ENCODE measurements around the gene FBXL17.

The FBXL17 gene

DNA sequence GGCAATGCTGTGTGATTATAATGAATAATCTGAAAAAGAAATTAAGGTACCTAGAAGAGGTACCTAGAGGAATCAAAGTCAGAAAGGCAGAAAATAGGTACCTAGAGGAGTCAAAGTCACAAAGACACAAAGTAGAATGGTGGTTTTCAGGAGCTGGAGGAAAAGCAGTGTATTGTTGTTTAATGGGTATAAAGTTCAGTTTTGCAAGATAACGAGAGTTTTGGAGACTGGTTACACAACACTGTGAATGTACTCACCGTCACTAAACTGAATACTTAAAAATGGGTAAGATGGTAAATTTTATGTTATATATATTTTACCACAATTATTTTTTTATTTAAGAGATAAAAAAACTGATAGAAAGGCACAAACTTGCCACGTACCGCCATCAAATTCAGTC is 57.0 kb downstream of the FBXL17 start:
- no peak for TF ChIP-seq POLR2AphosphoS5 (IDR thresholded peaks at IDR 0.05; ENCODE audit: low read depth, low read length)
- no peak for TF ChIP-seq SIN3A (IDR thresholded peaks at IDR 0.05; ENCODE audit: borderline replicate concordance, insufficient read depth, low read length)
- TF ChIP-seq, protein P1, sequence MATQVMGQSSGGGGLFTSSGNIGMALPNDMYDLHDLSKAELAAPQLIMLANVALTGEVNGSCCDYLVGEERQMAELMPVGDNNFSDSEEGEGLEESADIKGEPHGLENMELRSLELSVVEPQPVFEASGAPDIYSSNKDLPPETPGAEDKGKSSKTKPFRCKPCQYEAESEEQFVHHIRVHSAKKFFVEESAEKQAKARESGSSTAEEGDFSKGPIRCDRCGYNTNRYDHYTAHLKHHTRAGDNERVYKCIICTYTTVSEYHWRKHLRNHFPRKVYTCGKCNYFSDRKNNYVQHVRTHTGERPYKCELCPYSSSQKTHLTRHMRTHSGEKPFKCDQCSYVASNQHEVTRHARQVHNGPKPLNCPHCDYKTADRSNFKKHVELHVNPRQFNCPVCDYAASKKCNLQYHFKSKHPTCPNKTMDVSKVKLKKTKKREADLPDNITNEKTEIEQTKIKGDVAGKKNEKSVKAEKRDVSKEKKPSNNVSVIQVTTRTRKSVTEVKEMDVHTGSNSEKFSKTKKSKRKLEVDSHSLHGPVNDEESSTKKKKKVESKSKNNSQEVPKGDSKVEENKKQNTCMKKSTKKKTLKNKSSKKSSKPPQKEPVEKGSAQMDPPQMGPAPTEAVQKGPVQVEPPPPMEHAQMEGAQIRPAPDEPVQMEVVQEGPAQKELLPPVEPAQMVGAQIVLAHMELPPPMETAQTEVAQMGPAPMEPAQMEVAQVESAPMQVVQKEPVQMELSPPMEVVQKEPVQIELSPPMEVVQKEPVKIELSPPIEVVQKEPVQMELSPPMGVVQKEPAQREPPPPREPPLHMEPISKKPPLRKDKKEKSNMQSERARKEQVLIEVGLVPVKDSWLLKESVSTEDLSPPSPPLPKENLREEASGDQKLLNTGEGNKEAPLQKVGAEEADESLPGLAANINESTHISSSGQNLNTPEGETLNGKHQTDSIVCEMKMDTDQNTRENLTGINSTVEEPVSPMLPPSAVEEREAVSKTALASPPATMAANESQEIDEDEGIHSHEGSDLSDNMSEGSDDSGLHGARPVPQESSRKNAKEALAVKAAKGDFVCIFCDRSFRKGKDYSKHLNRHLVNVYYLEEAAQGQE (IDR thresholded peaks at IDR 0.05; ENCODE audit: insufficient read depth in 1 of 2, low read depth in 2 of 2, low read length in 2 of 2): no peak
- TF ChIP-seq TAF1 (IDR thresholded peaks at IDR 0.05; ENCODE audit: borderline replicate concordance, insufficient read depth, low read length): no peak
- TF ChIP-seq FOXP2 (optimal IDR thresholded peaks at IDR 0.05; ENCODE audit: borderline replicate concordance, extremely low read depth, extremely low read length, insufficient read depth): no peak

DNA sequence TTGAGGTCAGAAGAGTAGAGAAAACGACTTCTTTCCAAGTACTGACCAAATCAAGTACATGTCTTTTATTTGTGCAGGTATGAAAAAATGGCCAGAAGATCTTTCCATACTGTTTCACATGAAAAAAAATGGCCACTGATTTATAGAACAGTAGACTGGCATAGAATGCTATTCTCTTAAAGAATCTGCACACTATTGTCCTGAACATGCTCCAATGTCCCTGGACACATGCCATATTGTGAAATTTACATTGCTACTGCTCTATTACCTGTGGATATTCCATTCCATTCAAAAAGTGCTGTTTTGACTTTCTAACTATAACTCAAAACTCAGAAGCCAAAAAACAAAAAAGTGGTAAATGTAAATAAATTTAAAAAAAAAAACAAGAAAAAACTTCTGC is 60.6 kb downstream of the FBXL17 start:
- TF ChIP-seq SIN3A (IDR thresholded peaks at IDR 0.05; ENCODE audit: borderline replicate concordance, insufficient read depth, low read length) (no peak), POLR2AphosphoS5 (IDR thresholded peaks at IDR 0.05; ENCODE audit: low read depth, low read length) (no peak), FOXP2 (optimal IDR thresholded peaks at IDR 0.05; ENCODE audit: borderline replicate concordance, extremely low read depth, extremely low read length, insufficient read depth) (no peak), TAF1 (IDR thresholded peaks at IDR 0.05; ENCODE audit: borderline replicate concordance, insufficient read depth, low read length) (no peak)
- TF ChIP-seq, protein P1 (IDR thresholded peaks at IDR 0.05; ENCODE audit: insufficient read depth in 1 of 2, low read depth in 2 of 2, low read length in 2 of 2): no peak

DNA sequence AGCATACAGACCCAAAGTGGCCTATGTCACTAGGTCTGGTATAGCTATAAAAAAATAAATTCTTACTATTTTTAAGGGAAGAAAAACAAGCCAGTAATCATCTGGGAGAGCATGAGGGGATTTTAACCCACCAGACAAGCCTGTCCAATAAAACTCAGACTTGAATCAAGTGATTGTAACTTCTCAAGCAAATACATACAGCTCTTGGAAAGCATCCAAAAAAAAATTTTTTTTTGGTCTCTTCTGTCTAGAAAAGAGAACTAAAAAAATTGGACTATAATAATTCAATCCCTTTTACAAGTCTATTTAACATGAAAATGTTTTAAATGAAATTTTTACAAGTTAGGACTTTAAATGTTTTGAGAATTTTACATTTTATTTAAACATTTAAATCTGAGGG is 61.7 kb downstream of the FBXL17 start:
- TF ChIP-seq SIN3A (IDR thresholded peaks at IDR 0.05; ENCODE audit: borderline replicate concordance, insufficient read depth, low read length) (no peak), FOXP2 (optimal IDR thresholded peaks at IDR 0.05; ENCODE audit: borderline replicate concordance, extremely low read depth, extremely low read length, insufficient read depth) (no peak), POLR2AphosphoS5 (IDR thresholded peaks at IDR 0.05; ENCODE audit: low read depth, low read length) (no peak), TAF1 (IDR thresholded peaks at IDR 0.05; ENCODE audit: borderline replicate concordance, insufficient read depth, low read length) (no peak)
- TF ChIP-seq, protein P1 (IDR thresholded peaks at IDR 0.05; ENCODE audit: insufficient read depth in 1 of 2, low read depth in 2 of 2, low read length in 2 of 2): no peak

- TF ChIP-seq FOXP2 (optimal IDR thresholded peaks at IDR 0.05; ENCODE audit: borderline replicate concordance, extremely low read depth, extremely low read length, insufficient read depth): no peak
- TF ChIP-seq POLR2AphosphoS5 (IDR thresholded peaks at IDR 0.05; ENCODE audit: low read depth, low read length): no peak
- no peak for TF ChIP-seq SIN3A (IDR thresholded peaks at IDR 0.05; ENCODE audit: borderline replicate concordance, insufficient read depth, low read length)
- TF ChIP-seq, protein P1 (IDR thresholded peaks at IDR 0.05; ENCODE audit: insufficient read depth in 1 of 2, low read depth in 2 of 2, low read length in 2 of 2): no peak
- TF ChIP-seq TAF1 (IDR thresholded peaks at IDR 0.05; ENCODE audit: borderline replicate concordance, insufficient read depth, low read length): no peak
Observed at GRCh38 chr5:108315829-108316228, 66.1 kb downstream of the FBXL17 start.

- TF ChIP-seq POLR2AphosphoS5 (IDR thresholded peaks at IDR 0.05; ENCODE audit: low read depth, low read length) (no peak), FOXP2 (optimal IDR thresholded peaks at IDR 0.05; ENCODE audit: borderline replicate concordance, extremely low read depth, extremely low read length, insufficient read depth) (no peak), TAF1 (IDR thresholded peaks at IDR 0.05; ENCODE audit: borderline replicate concordance, insufficient read depth, low read length) (no peak)
- TF ChIP-seq, protein P1 (IDR thresholded peaks at IDR 0.05; ENCODE audit: insufficient read depth in 1 of 2, low read depth in 2 of 2, low read length in 2 of 2): no peak
Observed at GRCh38 chr5:108312258-108312657, 69.6 kb downstream of the FBXL17 start.
